ENCODE data around the gene GALNT9.
"Not testable (repeated sequence)": the region's sequence is repeated elsewhere in the genome, so short reads cannot be mapped to it uniquely, and the experiment has no call there.

The GALNT9 gene

DNA sequence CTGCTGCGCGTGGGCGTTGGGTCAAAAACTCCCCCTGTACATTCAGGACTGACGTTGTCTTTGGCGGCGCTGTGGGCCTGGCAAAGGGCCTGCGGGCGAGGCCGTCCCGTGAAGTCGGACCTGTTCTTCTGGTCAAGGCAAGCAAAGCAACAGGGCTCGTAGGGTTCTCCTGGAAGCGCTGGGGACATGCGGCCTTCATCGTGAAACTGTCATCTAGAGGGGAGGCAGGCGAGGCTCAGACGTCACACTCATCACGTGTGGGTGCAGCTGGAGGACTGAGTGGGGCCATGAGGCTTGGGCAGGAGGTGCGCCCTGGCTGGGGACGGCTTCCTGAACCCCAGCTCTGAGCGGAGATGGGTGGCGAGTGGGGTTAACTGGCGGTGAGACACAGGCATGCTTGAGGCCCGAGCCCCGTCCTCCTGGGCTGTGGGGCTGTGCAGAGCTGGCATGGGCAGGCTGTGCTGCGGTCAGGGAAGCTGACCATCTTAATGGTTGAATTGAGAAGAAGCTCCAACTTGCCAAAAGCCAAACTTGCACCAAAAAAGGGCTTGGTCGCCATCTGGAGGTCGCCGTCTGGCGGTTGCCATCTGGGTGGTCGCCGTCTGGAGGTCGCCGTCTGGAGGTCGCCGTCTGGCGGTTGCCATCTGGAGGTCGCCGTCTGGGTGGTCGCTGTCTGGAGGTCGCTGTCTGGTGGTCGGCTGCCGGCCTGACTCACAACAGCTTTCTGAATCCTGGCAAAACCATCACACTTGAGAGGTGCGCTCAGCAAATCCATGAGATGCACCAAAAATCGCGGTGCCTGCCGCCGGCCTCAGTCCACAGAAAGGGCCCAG, 119.0 kb downstream of the GALNT9 start:
- DNase-seq, result no peak

GRCh38 chr12:132209619-132210222, 119.7 kb downstream of the GALNT9 start:
- no peak for DNase-seq

- no peak for DNase-seq
These were observed 121.1 kb downstream of the GALNT9 start for GRCh38 chr12:132208153-132208823.

GRCh38 chr12:132207083-132207775, 122.2 kb downstream of the GALNT9 start:
- DNase-seq, result no peak

DNA sequence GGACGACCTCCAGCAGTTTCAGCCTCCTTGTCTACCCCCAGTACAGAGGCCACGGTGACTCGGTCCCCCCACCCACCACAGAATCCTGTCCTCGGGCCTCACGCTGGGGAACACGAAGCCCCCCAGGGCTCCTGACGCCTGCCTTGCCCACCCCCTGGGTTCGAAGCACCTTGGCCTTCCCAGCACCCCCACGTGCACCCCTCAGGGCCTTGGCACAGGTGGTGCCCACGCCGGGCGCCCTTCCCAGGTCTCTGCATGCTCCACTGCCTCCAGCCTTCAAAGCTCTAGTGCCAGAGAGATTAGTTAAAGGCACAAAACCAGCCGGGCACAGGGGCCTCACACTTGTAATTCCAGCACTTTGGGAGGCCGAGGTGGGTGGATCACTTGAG, 123.3 kb downstream of the GALNT9 start:
- no peak for DNase-seq

DNA sequence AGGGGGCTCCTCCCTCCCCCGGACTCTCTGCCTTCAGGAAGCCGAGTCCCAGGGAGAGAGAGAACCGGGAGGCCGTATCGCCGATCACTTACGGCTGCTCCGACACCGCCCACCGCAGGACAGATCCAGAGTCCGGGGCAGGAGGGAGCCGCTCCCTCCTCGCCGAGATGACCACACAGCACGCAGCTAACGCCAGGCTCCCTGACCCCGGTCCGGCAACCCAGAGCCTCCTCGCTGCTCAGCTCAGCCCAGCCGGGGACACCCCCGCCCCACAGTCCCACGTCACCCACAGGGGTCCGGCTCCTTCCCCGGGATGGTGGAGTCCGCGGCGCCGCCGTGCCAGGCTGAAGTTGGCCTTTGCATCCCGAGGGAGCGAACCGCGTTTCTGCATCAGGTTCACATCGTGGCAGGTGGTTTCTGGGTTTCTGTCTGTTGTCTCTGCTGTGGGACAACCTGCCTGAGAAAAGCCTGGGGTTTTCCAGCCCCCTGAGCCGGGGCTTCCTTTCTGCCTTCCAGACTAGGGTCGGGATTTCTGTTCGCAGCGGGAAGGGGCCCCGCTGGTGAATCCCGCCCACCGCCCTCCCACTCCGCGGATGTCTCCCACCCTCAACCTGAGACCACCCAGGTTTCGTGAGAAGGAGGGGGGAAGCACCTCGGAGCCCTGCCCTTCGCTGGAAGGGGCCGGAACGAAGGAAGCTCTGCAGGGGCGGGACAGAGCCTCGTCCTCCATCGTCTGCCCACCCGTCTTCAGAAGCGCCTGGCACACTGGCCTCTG, 123.9 kb downstream of the GALNT9 start:
- DNase-seq, result no peak

- no peak for DNase-seq
These were observed 124.6 kb downstream of the GALNT9 start for GRCh38 chr12:132204793-132205270.

DNA sequence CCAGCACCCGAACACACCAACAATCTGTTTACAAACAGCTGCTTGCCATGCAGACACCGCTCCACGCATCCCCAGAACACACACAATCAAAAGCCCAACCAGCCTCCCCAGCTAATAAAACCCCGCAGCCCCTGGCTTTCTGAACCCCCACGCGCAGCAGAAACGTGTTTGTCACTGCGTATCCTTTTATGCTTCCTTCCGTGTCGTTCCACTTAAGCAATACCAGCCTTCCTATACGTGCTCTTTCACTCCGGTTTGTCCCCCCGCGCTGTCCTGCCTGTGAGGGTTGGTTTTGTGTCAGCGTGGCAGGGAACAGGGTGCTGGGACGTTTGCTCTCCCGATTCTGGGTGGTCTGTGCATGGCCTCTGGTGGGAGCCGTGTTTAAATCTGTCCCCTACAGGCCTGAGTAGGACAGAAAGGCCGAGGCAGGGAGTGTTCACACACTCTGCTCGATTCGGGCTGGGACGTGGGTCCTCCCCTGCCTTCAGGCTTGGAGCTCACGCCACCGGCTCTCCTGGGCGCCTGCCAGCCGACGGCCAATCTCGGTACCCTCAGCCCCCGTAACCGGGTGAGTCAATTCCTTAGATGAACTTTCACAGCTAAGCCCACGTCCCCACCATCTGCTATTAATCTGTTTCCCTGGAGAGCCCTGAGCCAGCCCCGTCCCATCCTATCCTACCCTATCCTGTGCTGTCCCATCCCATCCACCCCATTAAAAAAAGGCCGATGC, 125.2 kb downstream of the GALNT9 start:
- DNase-seq, result no peak

DNA sequence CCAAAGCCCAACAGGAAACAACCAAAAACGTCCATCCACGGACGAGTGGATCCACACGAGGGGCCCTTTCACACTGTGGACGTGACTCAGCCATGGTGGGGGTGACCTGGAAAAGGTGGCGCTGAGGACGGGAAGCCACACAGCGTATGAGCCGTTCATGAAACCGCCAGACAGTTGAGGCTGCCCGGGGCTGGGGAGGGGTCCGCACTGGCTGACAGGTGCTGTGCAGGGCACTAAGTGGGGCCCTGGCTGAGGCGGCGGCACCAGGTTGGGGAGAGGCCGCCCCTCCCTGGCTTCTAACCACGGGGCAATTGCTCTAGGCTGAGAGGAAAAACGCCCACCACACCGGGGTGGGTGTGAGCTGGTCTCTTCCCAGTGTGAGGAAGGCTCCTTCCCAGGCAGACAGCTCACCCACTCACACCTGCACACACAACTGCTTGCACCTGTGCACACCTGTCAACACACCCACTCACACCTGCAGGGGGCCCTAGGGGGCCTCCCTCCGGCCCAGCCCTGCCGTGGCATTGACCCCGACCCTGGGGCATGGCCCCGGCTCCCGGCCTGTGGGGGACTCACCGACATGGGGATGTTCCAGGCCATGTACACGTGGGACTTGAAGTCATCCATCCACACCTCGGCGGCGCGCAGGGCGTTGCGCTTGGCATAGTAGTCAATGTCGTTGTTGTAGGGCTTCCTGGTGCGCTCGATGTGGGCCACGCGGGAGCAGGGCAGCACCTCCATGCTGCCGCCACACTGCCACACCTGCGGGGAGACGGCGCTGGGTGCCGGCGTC, 126.3 kb downstream of the GALNT9 start:
- no peak for DNase-seq

DNA sequence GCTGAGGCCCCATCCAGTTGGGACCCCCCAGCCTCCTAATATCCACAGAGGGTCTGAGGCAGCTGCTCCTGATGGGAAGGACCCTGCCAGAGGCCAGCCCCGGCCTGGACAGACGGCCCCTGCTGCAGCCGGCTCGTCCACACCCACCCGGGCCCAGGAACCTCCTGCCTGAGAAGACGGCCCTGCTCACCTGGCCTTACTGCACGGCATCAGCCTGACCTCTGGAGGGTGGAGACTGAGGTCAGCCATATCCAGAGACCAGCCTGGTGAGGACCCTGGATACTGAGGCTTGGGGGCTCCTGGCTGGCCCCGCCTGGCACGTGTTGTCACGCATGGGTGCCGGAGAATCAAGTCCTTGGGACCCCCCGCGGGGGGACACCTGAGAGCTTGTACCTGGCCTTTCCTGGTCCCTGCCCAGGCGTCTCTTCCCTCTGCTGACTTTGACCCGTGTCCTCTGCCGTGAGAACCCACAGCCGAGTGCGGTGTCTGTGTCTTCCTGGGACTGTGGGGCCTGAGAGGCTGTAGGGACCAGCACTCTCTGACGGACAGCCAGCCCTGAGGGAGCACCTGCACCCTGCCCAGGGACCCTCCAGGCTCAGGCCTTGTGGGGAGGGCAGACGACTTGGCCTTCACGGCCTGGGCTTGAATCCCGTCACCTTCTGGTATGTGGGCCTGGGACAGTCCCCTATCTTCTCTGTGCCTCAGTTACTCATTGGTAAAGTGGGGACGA, 127.8 kb downstream of the GALNT9 start:
- DNase-seq, result no peak

- DNase-seq, result no peak
These were observed 128.6 kb downstream of the GALNT9 start for GRCh38 chr12:132200800-132201199.

- no peak for DNase-seq
These were observed 129.7 kb downstream of the GALNT9 start for GRCh38 chr12:132199526-132200319.

DNA sequence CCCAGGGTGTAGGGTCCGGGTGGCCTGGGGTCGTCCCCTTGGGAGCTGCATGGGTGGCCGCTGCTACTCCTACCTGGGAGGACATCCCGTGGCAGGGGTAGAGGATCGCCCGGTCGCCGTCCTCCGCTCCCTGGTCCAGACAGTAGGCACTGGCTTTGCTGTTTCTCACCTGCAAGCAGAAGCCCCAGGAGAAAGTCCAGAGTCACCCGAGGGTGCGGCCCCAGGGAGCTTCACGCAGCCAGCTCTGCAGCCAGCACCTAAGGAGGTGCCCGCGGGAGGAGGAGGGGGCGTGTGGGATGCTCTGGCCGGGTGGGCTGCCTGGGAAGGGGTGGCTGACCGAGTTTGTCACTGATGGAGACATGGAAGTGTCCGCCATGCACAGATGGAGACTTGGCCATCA, 130.3 kb downstream of the GALNT9 start:
- DNase-seq, result no peak

- DNase-seq, result no peak
These were observed 131.6 kb downstream of the GALNT9 start for GRCh38 chr12:132197581-132198354.

- DNase-seq, result no peak
These were observed 132.5 kb downstream of the GALNT9 start for GRCh38 chr12:132196873-132197390.

DNA sequence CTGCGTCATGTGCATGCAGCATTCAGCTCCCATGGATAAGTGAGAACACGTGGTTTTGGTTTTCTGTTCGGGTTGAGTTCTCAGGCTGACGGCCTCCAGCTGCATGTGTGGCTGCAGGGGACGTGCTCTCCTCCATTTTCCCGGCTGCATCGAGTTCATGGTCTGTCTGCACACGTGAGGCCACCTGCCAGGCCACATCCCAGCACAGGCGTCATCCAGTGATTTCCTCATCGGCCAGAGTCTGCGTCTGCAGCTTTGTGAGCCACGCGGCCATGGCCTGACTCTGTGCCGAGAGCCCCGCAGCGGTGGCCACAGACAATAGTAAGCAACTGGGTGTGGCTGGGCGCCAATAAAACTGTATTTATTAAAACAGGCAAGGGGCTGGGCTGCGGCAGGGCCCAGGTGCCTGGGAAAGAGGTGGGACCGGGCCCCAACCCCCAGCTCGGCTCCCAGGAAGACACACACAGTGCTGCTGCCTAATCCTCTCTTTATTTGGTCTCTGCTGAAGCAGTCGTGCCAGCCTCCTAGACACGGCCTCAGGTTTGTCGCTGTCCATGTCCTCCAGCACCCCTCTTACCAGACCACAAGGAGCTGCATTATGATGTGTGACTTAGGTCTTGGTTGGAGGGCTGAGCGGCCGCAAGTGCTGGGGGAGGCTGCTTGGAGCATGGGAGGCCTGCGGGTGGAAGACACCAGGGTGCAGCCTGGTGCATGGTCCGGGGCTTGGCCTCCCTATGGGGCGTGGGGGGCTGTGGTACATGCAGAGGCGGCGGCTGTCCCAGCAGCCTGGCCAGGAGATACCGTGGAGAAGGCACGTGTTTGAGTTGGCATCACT, 133.1 kb downstream of the GALNT9 start:
- DNase-seq, result peak; percentile 2

DNA sequence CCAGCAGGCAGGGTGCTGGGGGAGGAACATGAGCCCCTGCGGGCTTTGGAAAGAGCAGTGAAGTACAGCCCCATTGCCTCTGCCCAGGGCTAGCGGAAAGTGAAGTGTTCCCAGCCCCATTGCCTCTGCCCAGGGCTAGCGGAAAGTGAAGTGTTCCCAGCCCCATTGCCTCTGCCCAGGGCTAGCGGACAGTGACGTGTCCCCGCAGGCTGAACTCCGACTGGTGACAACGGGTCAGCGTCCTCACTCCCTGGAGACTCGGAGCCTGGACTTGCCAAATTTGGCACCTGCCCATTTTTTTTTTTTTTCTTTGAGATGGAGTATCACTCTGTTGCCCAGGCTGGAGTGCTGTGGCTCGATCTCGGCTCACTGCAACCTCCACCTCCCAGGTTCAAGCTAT, 134.1 kb downstream of the GALNT9 start:
- DNase-seq, result not testable (repeated sequence)
